ENCODE measurements around the gene FGGY. TPM values are rescaled to one million over a fixed set of nuclear protein-coding genes. Genes with fewer than 3 reads are reported as not detected.
"Not testable (repeated sequence)": the region's sequence is repeated elsewhere in the genome, so short reads cannot be mapped to it uniquely, and the experiment has no call there.

The FGGY gene
- total RNA-seq, 2 donors from 2014 or later: 6.7 to 8.5 TPM

DNA sequence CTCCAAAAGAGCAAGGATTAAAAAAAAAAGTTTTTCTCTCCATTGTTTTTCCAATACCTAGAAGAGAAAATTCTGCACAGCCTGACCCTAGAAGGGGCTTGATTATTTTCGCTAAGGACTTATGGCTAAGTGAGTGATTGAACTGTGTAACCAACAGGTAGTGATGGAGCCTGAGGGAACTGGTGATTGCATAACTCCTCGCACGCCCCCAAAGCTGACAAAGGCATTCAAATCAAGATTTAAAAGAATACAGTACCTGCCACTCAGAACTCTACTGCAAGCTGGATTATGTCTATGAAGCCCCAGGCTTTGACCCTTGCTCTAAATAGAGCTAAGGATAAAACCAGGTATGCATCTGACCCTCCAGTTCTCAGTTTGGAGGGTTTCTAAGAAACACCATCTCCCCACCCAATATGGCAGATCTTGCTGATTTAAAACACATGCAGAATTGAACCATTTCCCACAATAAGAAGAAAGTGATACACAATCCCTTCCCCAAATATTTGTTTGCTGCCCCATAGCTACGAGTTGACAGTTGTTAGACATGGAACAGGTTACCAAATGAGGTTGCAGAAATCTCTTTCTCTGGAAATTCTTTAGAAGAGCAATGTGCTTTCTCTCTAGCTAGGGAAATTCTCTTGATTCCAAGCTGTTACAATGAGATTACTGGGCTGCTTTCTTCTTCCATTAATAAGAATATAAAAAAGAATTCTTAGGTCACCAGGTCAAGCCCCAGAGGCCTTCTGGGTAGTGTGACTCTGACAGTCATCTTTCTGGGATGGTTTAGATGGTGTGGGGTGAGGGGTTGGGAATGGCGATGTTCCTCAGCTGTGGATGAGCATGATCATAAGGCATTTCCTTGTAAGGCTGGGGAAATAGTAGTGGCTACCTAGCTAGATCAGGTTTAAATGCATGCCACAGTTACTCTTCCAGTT, 35.1 kb downstream of the FGGY start:
- Mint-ChIP-seq H3K27ac (no peak overlapping the region), H3K36me3 (ENCODE audit: low read depth) (no peaks in the 10 kb centered on the region), H3K27me3 (no peaks in the 10 kb centered on the region), H3K4me3 (no peak overlapping the region), H3K4me1 (peaks cover 13% of the 10 kb centered on the region)
- ATAC-seq (no peak), DNase-seq (no peak)
- no peaks in the 10 kb centered on the region for H3K9me3 ChIP-seq (ENCODE audit: control insufficient read depth, low read length, poor library complexity, severe bottlenecking)

DNA sequence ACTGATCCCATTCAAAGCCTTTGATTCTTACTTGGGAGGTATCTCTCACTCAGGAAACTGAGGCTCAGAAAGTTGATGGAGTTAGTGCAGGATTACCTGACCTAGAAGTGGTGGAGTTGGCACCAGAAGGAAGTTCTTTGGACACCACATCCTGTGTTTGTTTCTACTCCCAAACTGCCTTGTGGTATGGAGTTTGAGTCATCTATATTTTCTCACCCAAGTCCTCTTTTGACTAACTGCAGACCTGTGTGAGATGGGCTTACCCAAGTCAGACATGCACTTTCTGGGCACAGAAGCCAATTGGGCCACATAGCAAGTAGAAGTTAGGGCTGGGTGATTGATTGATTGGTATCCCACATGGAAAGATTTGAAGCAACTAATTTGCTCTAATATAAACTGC, 36.1 kb downstream of the FGGY start:
- H3K27me3 Mint-ChIP-seq: no peaks in the 10 kb centered on the region
- H3K36me3 Mint-ChIP-seq (ENCODE audit: low read depth): no peaks in the 10 kb centered on the region
- no peaks in the 10 kb centered on the region for H3K9me3 ChIP-seq (ENCODE audit: control insufficient read depth, low read length, poor library complexity, severe bottlenecking)
- DNase-seq (no peak), ATAC-seq (no peak)
- peaks cover 13% of the 10 kb centered on the region for H3K4me1 Mint-ChIP-seq
- no peak overlapping the region for H3K4me3 Mint-ChIP-seq
- H3K27ac Mint-ChIP-seq: no peak overlapping the region

DNA sequence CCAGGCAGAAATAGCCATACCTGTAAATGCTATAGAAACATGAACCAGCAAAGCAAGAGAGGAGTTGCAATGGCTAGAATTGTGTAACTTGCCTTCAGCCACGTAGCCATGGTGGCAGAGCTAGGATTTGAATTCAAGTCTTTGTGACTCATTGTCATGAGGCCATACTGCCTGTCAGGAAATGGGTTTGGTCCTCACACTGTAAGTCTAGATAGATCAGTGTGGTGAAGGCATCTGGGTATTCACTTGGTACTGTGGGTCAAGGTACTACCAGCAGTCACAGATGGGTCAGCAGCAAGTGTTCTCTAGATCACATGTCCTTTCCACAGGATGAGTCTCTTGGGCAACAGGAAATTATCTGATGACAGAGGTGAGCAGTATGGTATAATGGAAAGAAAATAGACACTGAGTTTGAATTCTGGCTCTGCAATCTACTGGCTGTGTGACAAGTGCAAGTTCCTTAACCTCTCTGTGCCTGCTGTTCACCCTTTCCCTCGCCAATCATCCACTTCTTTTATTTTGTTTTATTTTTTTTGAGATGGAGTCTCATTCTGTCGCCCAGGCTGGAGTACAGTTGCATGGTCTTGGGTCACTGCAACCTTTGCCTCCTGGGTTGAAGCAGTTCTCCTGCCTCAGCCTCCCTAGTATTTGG, 36.9 kb downstream of the FGGY start:
- H3K27ac Mint-ChIP-seq: no peak overlapping the region
- H3K36me3 Mint-ChIP-seq (ENCODE audit: low read depth): no peaks in the 10 kb centered on the region
- H3K4me3 Mint-ChIP-seq: no peak overlapping the region
- H3K27me3 Mint-ChIP-seq: no peaks in the 10 kb centered on the region
- ATAC-seq: no peak
- DNase-seq: no peak
- peaks cover 11% of the 10 kb centered on the region for H3K4me1 Mint-ChIP-seq
- no peaks in the 10 kb centered on the region for H3K9me3 ChIP-seq (ENCODE audit: control insufficient read depth, low read length, poor library complexity, severe bottlenecking)

DNA sequence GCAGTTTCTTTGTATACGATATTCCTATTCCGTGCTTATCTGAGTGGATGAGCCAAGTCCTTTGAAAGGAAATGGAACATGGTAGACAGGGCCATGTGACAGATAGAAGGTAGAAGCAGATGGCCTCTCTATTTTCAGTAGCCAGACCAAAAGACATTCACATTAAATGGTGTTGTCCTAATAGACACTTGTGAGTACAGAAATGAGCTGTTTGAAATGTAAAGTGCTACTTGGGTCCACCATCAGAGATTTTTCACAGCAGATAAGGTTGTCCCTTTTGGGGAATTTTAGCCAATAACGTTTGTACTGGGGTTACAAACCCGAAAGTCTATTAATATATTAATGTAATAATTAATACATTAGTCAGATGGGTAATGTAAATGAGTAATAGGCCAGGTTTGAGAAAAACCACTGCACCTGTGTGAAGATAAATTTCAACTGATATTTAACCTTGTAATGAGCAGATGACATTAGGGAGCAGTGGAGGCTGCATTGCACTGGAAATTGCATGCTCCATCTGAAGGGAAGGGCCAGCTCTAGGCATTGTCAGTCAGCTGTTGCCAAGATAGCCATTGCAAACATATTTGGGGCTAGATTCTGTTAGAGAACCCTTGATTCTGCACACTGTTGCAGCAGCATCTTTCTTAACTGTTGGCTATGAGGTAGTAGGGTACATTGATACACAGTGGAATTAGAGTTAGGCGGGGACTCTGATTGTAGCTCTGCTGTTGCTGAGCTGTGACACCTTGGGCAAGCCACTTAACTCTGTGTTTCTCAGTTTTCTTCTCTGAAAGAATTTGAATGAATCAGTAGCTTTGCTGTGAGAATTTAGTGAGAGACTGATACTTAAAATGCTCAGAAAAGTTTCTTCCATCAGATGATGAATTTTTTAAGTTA, 43.8 kb downstream of the FGGY start:
- Mint-ChIP-seq H3K4me1 (no peaks in the 10 kb centered on the region), H3K27me3 (no peaks in the 10 kb centered on the region), H3K27ac (no peak overlapping the region), H3K4me3 (no peak overlapping the region), H3K36me3 (ENCODE audit: low read depth) (no peaks in the 10 kb centered on the region)
- no peak for ATAC-seq
- DNase-seq: no peak
- H3K9me3 ChIP-seq (ENCODE audit: control insufficient read depth, low read length, poor library complexity, severe bottlenecking): no peaks in the 10 kb centered on the region

DNA sequence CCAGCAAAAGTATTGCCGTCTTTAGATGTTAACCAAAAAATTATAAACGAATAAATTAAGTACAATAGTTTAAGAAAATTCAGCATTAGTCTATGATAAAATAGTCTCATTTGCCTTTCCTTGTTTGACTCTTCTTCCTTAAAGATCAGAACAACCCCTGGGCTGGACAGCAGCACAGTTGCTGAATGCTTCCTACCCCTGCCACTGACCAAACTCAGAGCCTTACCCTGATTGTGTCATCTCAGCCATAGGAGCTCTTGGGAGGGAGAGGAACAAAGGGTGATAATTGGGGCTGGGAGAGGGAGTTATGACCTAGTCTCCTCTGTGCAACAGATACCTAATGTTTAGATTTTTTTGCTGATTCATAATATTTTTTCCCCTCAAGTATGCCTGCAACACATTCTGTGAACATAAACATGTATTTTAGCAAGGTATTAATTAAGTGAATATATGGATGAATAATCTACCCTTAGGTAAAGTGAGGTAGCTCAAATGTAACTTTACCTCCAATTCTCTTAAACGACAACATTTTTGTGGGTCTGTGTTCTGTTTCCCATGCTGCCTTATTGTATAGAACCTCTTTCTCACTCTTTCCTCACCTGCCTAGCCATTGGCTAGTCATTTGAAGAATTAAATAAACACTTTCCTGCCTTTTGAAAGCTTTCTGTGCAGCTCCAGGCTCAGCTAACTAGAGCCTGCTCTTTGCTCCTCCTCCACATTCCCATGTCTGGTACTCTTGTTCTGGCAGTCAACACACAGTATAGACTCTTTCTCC, 46.1 kb downstream of the FGGY start:
- no peaks in the 10 kb centered on the region for H3K36me3 Mint-ChIP-seq (ENCODE audit: low read depth)
- H3K27me3 Mint-ChIP-seq: no peaks in the 10 kb centered on the region
- DNase-seq (no peak), ATAC-seq (no peak)
- H3K4me3 Mint-ChIP-seq: no peak overlapping the region
- H3K4me1 Mint-ChIP-seq: no peaks in the 10 kb centered on the region
- H3K9me3 ChIP-seq (ENCODE audit: control insufficient read depth, low read length, poor library complexity, severe bottlenecking): no peaks in the 10 kb centered on the region
- H3K27ac Mint-ChIP-seq: no peak overlapping the region

DNA sequence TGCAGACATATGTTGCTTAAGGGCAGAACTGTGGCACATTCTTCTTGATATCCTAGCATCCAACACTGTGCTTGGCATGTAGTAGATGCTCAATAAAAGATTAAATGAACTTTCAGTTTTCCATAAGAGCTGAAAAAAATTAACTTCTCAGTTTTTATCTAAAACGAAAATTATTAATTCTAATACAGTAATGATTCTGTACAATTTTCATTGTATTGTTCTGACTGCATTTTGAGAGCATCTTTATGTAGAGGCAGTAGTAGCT, 46.6 kb downstream of the FGGY start:
- DNase-seq: no peak
- no peaks in the 10 kb centered on the region for H3K9me3 ChIP-seq (ENCODE audit: control insufficient read depth, low read length, poor library complexity, severe bottlenecking)
- H3K27me3 Mint-ChIP-seq: no peaks in the 10 kb centered on the region
- H3K36me3 Mint-ChIP-seq (ENCODE audit: low read depth): no peaks in the 10 kb centered on the region
- no peak overlapping the region for H3K4me3 Mint-ChIP-seq
- H3K27ac Mint-ChIP-seq: no peak overlapping the region
- ATAC-seq: no peak
- H3K4me1 Mint-ChIP-seq: no peaks in the 10 kb centered on the region

DNA sequence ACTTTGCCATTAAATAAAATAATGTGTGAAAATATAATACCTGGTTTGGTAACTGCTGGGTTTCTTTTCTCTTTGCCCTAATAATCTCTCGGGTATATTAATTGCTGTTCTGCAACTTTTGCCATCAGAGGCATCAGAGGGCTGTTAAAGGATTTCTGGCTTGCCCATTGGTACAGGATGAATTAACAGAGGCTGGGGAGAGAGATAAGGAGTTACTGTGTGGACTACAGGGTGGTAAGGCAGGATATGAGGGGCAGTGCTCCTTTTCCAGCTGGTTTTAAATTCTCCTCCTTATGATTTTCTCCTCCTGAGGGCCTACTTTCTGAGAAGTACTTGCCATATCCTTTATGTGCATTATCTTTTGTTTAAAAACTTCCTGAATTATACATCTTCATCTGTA, 48.3 kb downstream of the FGGY start:
- no peak overlapping the region for H3K4me3 Mint-ChIP-seq
- H3K9me3 ChIP-seq (ENCODE audit: control insufficient read depth, low read length, poor library complexity, severe bottlenecking): no peaks in the 10 kb centered on the region
- ATAC-seq (no peak), DNase-seq (no peak)
- H3K4me1 Mint-ChIP-seq: no peaks in the 10 kb centered on the region
- no peaks in the 10 kb centered on the region for H3K27me3 Mint-ChIP-seq
- H3K27ac Mint-ChIP-seq: no peak overlapping the region
- no peaks in the 10 kb centered on the region for H3K36me3 Mint-ChIP-seq (ENCODE audit: low read depth)

DNA sequence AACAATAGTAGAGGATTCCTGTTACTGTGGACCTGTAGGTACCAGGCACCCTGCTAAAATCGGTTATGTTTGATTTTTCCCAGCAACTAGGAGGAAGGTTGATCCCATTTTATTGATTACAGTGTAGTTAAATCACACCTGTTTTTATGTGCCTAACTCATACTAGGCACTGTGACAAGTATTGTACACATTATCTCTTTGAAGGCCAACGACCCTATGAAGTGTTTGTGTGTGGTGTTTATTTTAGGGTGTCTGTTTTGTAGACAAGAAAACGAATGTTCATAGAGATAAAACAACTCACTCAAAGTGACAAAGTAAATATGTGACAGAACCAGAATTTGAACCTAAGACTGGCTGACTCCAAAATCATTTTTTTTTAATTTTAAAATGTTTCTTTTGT, 49.5 kb downstream of the FGGY start:
- Mint-ChIP-seq H3K27ac (no peak overlapping the region), H3K27me3 (no peaks in the 10 kb centered on the region), H3K4me1 (no peaks in the 10 kb centered on the region), H3K36me3 (ENCODE audit: low read depth) (no peaks in the 10 kb centered on the region), H3K4me3 (no peak overlapping the region)
- ATAC-seq (no peak), DNase-seq (no peak)
- H3K9me3 ChIP-seq (ENCODE audit: control insufficient read depth, low read length, poor library complexity, severe bottlenecking): no peaks in the 10 kb centered on the region

DNA sequence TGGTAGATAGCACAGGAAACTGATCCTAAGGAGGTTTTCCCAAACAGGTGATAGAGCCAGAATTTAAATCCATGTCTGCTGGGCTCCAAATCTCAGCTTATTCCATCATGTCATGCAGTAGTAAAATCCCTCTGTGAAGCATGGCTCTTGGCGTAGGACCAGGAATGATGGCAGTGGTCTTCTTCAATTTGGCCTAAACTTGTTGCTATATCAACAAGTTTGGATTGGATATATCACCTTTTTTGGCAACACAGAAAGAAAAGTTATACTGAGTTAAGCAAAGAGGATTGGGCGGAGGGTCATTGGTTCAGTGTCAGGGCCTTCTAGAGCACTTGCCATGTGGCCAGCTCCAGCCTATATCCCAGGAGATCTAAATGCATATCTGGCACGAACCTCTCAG, 52.2 kb downstream of the FGGY start:
- ATAC-seq (no peak), DNase-seq (no peak)
- H3K9me3 ChIP-seq (ENCODE audit: control insufficient read depth, low read length, poor library complexity, severe bottlenecking): no peaks in the 10 kb centered on the region
- no peaks in the 10 kb centered on the region for H3K4me1 Mint-ChIP-seq
- no peaks in the 10 kb centered on the region for H3K36me3 Mint-ChIP-seq (ENCODE audit: low read depth)
- no peak overlapping the region for H3K27ac Mint-ChIP-seq
- no peaks in the 10 kb centered on the region for H3K27me3 Mint-ChIP-seq
- H3K4me3 Mint-ChIP-seq: no peak overlapping the region

DNA sequence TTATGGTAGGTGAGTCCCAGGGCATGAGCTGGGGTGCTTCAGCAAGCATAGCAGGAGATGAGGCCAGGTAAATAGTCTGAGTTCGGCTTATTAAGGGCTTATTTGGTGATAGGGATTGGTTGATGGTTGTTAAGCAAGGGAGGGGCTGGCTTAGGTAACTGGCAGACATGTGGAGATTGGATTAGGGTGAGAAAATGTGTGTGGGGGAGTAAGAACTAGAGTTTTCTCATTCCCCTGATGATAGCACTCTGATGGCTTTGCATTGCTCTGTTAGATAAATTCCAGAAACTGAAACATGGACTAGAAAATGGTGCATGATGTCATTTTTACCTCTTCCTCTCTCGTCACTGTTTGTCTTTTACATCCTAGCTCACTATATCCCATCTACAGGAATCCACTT, 53.6 kb downstream of the FGGY start:
- Mint-ChIP-seq H3K27ac (no peak overlapping the region), H3K27me3 (no peaks in the 10 kb centered on the region), H3K4me1 (no peaks in the 10 kb centered on the region), H3K36me3 (ENCODE audit: low read depth) (no peaks in the 10 kb centered on the region), H3K4me3 (no peak overlapping the region)
- H3K9me3 ChIP-seq (ENCODE audit: control insufficient read depth, low read length, poor library complexity, severe bottlenecking): no peaks in the 10 kb centered on the region
- DNase-seq (no peak), ATAC-seq (no peak)

DNA sequence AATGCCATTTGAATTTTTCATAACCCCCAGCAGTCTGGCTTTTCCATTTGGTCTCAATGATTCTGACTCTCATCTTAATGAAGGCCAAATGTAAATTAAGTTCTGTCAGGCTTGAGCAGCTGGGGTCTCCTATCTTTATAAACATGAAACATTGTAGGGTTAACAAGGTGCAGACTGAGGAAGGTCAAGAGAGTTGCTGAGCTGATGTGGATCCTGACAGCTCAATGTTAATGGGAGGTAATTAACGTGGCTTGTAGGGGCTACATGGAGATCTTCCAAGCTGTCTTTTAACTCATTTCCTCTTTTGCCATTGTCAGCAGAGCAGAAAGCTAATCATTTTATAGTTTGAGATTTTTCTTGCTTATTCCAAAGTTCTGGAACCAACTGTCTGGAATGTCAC, 55.2 kb downstream of the FGGY start:
- no peak overlapping the region for H3K27ac Mint-ChIP-seq
- DNase-seq (no peak), ATAC-seq (no peak)
- no peaks in the 10 kb centered on the region for H3K4me1 Mint-ChIP-seq
- H3K36me3 Mint-ChIP-seq (ENCODE audit: low read depth): no peaks in the 10 kb centered on the region
- no peak overlapping the region for H3K4me3 Mint-ChIP-seq
- no peaks in the 10 kb centered on the region for H3K9me3 ChIP-seq (ENCODE audit: control insufficient read depth, low read length, poor library complexity, severe bottlenecking)
- no peaks in the 10 kb centered on the region for H3K27me3 Mint-ChIP-seq

DNA sequence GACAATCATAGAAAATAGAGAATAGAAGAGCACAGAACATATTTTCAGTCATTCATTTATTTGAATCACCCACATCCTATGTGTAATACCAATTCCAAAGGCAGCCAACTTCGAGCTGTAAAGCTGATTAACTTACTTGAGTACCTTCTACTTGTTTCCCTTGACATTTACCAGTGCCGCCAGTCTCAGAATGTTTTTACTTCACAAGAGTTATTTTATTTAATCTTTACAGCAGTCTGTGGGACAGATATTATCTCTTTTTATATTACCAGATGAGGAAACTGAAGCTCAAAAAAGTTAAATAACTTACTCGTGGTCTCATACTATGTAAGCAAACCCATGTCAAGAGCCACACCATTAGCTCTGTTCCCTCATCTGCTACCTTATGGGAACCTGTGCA, 56.6 kb downstream of the FGGY start:
- DNase-seq: no peak
- Mint-ChIP-seq H3K27ac (no peak overlapping the region), H3K27me3 (no peaks in the 10 kb centered on the region), H3K4me3 (no peak overlapping the region), H3K4me1 (no peaks in the 10 kb centered on the region), H3K36me3 (ENCODE audit: low read depth) (no peaks in the 10 kb centered on the region)
- no peaks in the 10 kb centered on the region for H3K9me3 ChIP-seq (ENCODE audit: control insufficient read depth, low read length, poor library complexity, severe bottlenecking)
- no peak for ATAC-seq

DNA sequence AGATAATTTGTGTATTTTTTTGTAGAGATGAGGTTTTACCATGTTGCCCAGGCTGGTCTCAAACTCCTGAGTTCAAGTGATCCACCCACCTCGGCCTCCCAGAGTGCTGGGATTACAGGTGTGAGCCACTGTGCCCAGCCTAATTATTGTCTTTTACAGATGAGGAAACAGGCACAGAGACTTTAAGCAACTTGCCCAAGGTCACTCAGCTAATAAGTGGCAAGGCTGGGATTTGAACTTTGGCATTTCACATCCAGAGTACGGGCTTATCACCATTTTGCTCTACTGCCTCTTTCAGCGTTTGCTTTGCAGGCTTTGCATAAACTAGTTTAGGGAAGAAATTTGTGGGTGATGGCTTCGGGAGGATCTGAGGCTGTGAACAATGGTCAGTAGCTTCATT, 57.3 kb downstream of the FGGY start:
- DNase-seq: not testable (repeated sequence)

More for the DNA sequence above, 57.3 kb downstream of the FGGY start:
- H3K4me3 Mint-ChIP-seq; H3K9me3 ChIP-seq (ENCODE audit: control insufficient read depth, low read length, poor library complexity, severe bottlenecking); H3K36me3 Mint-ChIP-seq (ENCODE audit: low read depth); H3K27ac Mint-ChIP-seq; ATAC-seq; H3K27me3 Mint-ChIP-seq; H3K4me1 Mint-ChIP-seq: not testable (repeated sequence)
